ENCODE measurements around the gene HORMAD1.
"Not testable (repeated sequence)": the region's sequence is repeated elsewhere in the genome, so short reads cannot be mapped to it uniquely, and the experiment has no call there.

The HORMAD1 gene

GRCh38 chr1:150720703-150721102, at the start of gene HORMAD1:
HORMAD1 (minus strand) TSS chr1:150720895; CDS start chr1:150719505, 1,390 bp downstream.
- DNase-seq (ENCODE audit: low read depth): no peak

- not testable (repeated sequence) for DNase-seq (ENCODE audit: low read depth)
Observed at GRCh38 chr1:150767704-150768103, 47.0 kb upstream of the HORMAD1 start.

GRCh38 chr1:150765977-150766301, 45.2 kb upstream of the HORMAD1 start:
- not testable (repeated sequence) for DNase-seq (ENCODE audit: low read depth)

GRCh38 chr1:150765296-150765976, 44.7 kb upstream of the HORMAD1 start, which contains the start of gene CTSS:
CTSS (minus strand) TSS chr1:150765778; CDS start chr1:150764763, 1,015 bp downstream.
- no peak for DNase-seq (ENCODE audit: low read depth)

GRCh38 chr1:150764617-150765101, 44.0 kb upstream of the HORMAD1 start:
- DNase-seq (ENCODE audit: low read depth): no peak

GRCh38 chr1:150763018-150763417, 42.3 kb upstream of the HORMAD1 start:
- no peak for DNase-seq (ENCODE audit: low read depth)

- DNase-seq (ENCODE audit: low read depth): no peak
Observed at GRCh38 chr1:150762552-150762951, 41.9 kb upstream of the HORMAD1 start.

GRCh38 chr1:150761801-150762200, 41.1 kb upstream of the HORMAD1 start:
- DNase-seq (ENCODE audit: low read depth): no peak

GRCh38 chr1:150760013-150760412, 39.3 kb upstream of the HORMAD1 start:
- DNase-seq (ENCODE audit: low read depth): no peak

- DNase-seq (ENCODE audit: low read depth): no peak
Observed at GRCh38 chr1:150753416-150753815, 32.7 kb upstream of the HORMAD1 start.

- DNase-seq (ENCODE audit: low read depth): no peak
Observed at GRCh38 chr1:150751443-150751842, 30.7 kb upstream of the HORMAD1 start.

- no peak for DNase-seq (ENCODE audit: low read depth)
Observed at GRCh38 chr1:150749720-150750311, 29.1 kb upstream of the HORMAD1 start.

- DNase-seq (ENCODE audit: low read depth): no peak
Observed at GRCh38 chr1:150748878-150749719, 28.4 kb upstream of the HORMAD1 start.

GRCh38 chr1:150730130-150730721, 9.5 kb upstream of the HORMAD1 start:
- DNase-seq (ENCODE audit: low read depth): no peak

GRCh38 chr1:150724336-150724735, 3.6 kb upstream of the HORMAD1 start:
- no peak for DNase-seq (ENCODE audit: low read depth)

- no peak for DNase-seq (ENCODE audit: low read depth)
Observed at GRCh38 chr1:150720098-150720497, 597 bp downstream of the HORMAD1 start.

- no peak for DNase-seq (ENCODE audit: low read depth)
Observed at GRCh38 chr1:150718225-150718891, 2.3 kb downstream of the HORMAD1 start.

GRCh38 chr1:150709031-150709430, 11.7 kb downstream of the HORMAD1 start:
- DNase-seq (ENCODE audit: low read depth): not testable (repeated sequence)

- no peak for DNase-seq (ENCODE audit: low read depth)
Observed at GRCh38 chr1:150708595-150708994, 12.1 kb downstream of the HORMAD1 start.

GRCh38 chr1:150706091-150706490, 14.6 kb downstream of the HORMAD1 start:
- no peak for DNase-seq (ENCODE audit: low read depth)

GRCh38 chr1:150703427-150703826, 17.3 kb downstream of the HORMAD1 start:
- DNase-seq (ENCODE audit: low read depth): no peak

All from HS-27A (cell line).